Measurements from ENCODE around the gene TBC1D1. TPM values are rescaled to one million over a fixed set of nuclear protein-coding genes. Genes with fewer than 3 reads are reported as not detected.

TBC1D1 gene
- total RNA-seq, 1 experiment from 2014 or later, result 28.5 TPM

GRCh38 chr4:38149472-38149996 lies 258.6 kb downstream of the TBC1D1 start:
- Histone ChIP-seq H3K27me3 (replicated peaks; ENCODE audit: control insufficient read depth, insufficient read depth, low read length) (no peaks in the 10 kb centered on the region), H3K36me3 (ENCODE audit: control insufficient read depth, insufficient read depth, low read length) (no peaks in the 10 kb centered on the region; the same call in 1 of the 2 replicates), H3K9me3 (no peaks in the 10 kb centered on the region), H3K4me1 (0 out of 2 replicates have a peak, but pooled peaks cover 3% of the 10 kb centered on the region), H3K4me3 (ENCODE audit: low read depth, low read length) (no peak overlapping the region)
- Mint-ChIP-seq H3K27me3 (ENCODE audit: insufficient read depth, unreplicated experiment) (no peaks in the 10 kb centered on the region), H3K9me3 (ENCODE audit: unreplicated experiment) (no peaks in the 10 kb centered on the region), H3K4me3 (ENCODE audit: unreplicated experiment) (no peak overlapping the region), H3K27ac (ENCODE audit: unreplicated experiment) (no peak overlapping the region), H3K4me1 (ENCODE audit: low read depth, unreplicated experiment) (peaks cover 12% of the 10 kb centered on the region), H3K36me3 (ENCODE audit: insufficient read depth, unreplicated experiment) (no peaks in the 10 kb centered on the region)
- DNase-seq, result no peak
- POLR2A ChIA-PET, result no interaction called here
- intact Hi-C loops (cut with micrococcal nuclease; ENCODE audit: unreplicated experiment), result no loop called here
- no TSS peak for BruUV-seq (replicated peaks)
- no peak for TF ChIP-seq CTCF (IDR thresholded peaks at IDR 0.05; ENCODE audit: insufficient read depth in 1 of 2, low read depth in 1 of 2, low read length in 1 of 2, severe bottlenecking in 1 of 2, unreplicated experiment in 1 of 2)
- CTCF ChIA-PET, result no interaction called here

GRCh38 chr4:38149997-38150671 lies 259.2 kb downstream of the TBC1D1 start:
- no peak overlapping the region for H3K27ac Mint-ChIP-seq (ENCODE audit: unreplicated experiment)
- ChIA-PET CTCF (interaction anchor here (0.6 to 1.4 kb wide), 2 partner anchors 81 to 88 kb away, joined by 4 to 11 read pairs; no protein-coding TSS in a partner anchor), POLR2A (no interaction called here)
- H3K9me3 ChIP-seq, result no peaks in the 10 kb centered on the region
- no peak overlapping the region for H3K4me3 ChIP-seq (ENCODE audit: low read depth, low read length)
- intact Hi-C loops (cut with micrococcal nuclease; ENCODE audit: unreplicated experiment), result no loop called here
- no peaks in the 10 kb centered on the region for H3K27me3 Mint-ChIP-seq (ENCODE audit: insufficient read depth, unreplicated experiment)
- H3K9me3 Mint-ChIP-seq (ENCODE audit: unreplicated experiment), result no peaks in the 10 kb centered on the region
- no peak overlapping the region for H3K4me3 Mint-ChIP-seq (ENCODE audit: unreplicated experiment)
- H3K36me3 ChIP-seq (ENCODE audit: control insufficient read depth, insufficient read depth, low read length), result no peaks in the 10 kb centered on the region; the same call in 1 of the 2 replicates
- no TSS peak for BruUV-seq (replicated peaks)
- H3K4me1 ChIP-seq, result 0 out of 2 replicates have a peak, but pooled peaks cover 3% of the 10 kb centered on the region
- no peaks in the 10 kb centered on the region for H3K27me3 ChIP-seq (replicated peaks; ENCODE audit: control insufficient read depth, insufficient read depth, low read length)
- no peaks in the 10 kb centered on the region for H3K36me3 Mint-ChIP-seq (ENCODE audit: insufficient read depth, unreplicated experiment)
- no peak for TF ChIP-seq CTCF (IDR thresholded peaks at IDR 0.05; ENCODE audit: insufficient read depth in 1 of 2, low read depth in 1 of 2, low read length in 1 of 2, severe bottlenecking in 1 of 2, unreplicated experiment in 1 of 2)
- DNase-seq, result no peak
- peaks cover 12% of the 10 kb centered on the region for H3K4me1 Mint-ChIP-seq (ENCODE audit: low read depth, unreplicated experiment)

GRCh38 chr4:38150766-38151165 lies 259.9 kb downstream of the TBC1D1 start:
- no TSS peak for BruUV-seq (replicated peaks)
- no peaks in the 10 kb centered on the region for H3K9me3 Mint-ChIP-seq (ENCODE audit: unreplicated experiment)
- intact Hi-C loops (cut with micrococcal nuclease; ENCODE audit: unreplicated experiment), result no loop called here
- H3K4me1 ChIP-seq, result 0 out of 2 replicates have a peak, but pooled peaks cover 1% of the 10 kb centered on the region
- H3K4me3 Mint-ChIP-seq (ENCODE audit: unreplicated experiment), result no peak overlapping the region
- no peaks in the 10 kb centered on the region for H3K27me3 Mint-ChIP-seq (ENCODE audit: insufficient read depth, unreplicated experiment)
- H3K9me3 ChIP-seq, result no peaks in the 10 kb centered on the region
- H3K4me1 Mint-ChIP-seq (ENCODE audit: low read depth, unreplicated experiment), result peaks cover 12% of the 10 kb centered on the region
- H3K27ac Mint-ChIP-seq (ENCODE audit: unreplicated experiment), result no peak overlapping the region
- H3K36me3 Mint-ChIP-seq (ENCODE audit: insufficient read depth, unreplicated experiment), result no peaks in the 10 kb centered on the region
- H3K36me3 ChIP-seq (ENCODE audit: control insufficient read depth, insufficient read depth, low read length), result no peaks in the 10 kb centered on the region
- no peak for TF ChIP-seq CTCF (IDR thresholded peaks at IDR 0.05; ENCODE audit: insufficient read depth in 1 of 2, low read depth in 1 of 2, low read length in 1 of 2, severe bottlenecking in 1 of 2, unreplicated experiment in 1 of 2)
- DNase-seq, result no peak
- H3K4me3 ChIP-seq (ENCODE audit: low read depth, low read length), result no peak overlapping the region
- ChIA-PET CTCF (interaction anchor here (0.6 to 1.4 kb wide), 2 partner anchors 81 to 88 kb away, joined by 4 to 11 read pairs; no protein-coding TSS in a partner anchor), POLR2A (no interaction called here)
- H3K27me3 ChIP-seq (replicated peaks; ENCODE audit: control insufficient read depth, insufficient read depth, low read length), result no peaks in the 10 kb centered on the region

Data from Caco-2 (cell line).